Umbilical cord (tissue), 2 donors: ENCODE data around the gene CFAP119. TPM values are rescaled to one million over a fixed set of nuclear protein-coding genes. Genes with fewer than 3 reads are reported as not detected.
A peak's percentile ranks its signal among the peaks of the same experiment; 100 is the strongest.
"Not testable (repeated sequence)": the region's sequence is repeated elsewhere in the genome, so short reads cannot be mapped to it uniquely, and the experiment has no call there.

ENCODE experiments used
- DNase-seq: peaks from one replicate; pipeline ENCODE4 v3.0.0-alpha.2; 2015; ENCODE audit warnings: low spot score
- total RNA-seq: library from RNA; depleted of rRNA; stranded (reverse); fragments of >200 nt; gene quantifications from one replicate; pipeline ENCODE4 v1.2.3, GENCODE V29; 2014; ENCODE audit warnings: low replicate concordance; ENCODE audit not compliant: insufficient read depth

CFAP119 gene
- total RNA-seq: not detected

DNA sequence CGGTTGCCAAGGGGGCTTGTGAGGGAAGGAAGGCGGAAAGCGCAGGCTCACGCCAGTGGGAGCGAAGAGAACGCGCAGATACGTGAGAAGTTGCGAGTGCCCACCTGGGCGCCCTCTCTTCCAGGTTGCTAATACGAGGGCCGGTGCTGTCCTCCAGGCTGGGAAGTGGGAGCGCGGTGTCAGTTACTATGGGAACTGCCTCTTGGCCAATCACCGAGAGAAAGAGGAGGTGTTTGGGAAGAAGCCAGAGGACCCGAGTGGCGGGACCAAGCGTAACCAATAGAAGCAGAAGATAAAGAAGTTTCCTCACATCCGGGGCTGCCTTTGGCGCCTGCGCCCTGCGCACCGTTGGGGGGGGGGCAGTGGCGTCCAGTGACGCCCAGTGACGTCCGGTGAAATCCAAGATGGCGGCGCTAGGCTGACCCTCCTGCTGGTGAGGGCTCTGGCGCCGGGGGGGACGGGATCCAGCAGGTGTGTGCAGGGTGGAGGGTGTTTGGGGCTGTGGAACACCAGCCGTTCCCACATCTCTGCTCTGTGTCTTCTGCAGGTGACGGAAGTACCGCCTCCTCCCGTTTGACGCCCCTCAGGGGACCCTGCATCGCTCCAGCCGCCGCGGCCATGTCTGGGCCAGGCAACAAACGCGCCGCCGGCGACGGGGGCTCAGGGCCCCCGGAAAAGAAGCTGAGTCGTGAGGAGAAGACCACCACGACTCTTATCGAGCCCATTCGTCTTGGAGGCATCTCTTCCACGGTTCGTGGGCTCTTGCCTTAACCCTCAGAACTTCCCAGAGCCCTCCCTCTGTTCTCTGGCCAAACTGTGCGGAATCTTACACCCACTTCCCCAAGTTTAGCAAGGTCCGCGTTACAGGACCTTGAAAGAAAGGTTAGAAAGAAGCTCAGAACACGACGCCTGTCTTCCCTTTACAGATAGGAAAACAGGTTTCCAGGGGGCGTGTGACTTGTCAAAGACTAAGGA lies at the start of gene CFAP119, which contains the start of gene RNF40:
Gene CFAP119, minus strand, starts transcription at position 135 of the 975 bp plus-strand sequence. CDS start 314 bp downstream, outside the sequence.
Gene RNF40, plus strand, starts transcription at position 395 of the 975 bp plus-strand sequence. Its CDS starts 224 bp downstream, at position 619.
- DNase-seq: peak; percentile 99

- not testable (repeated sequence) for DNase-seq
Measured at GRCh38 chr16:30809675-30810074, 47.8 kb upstream of the CFAP119 start.

DNA sequence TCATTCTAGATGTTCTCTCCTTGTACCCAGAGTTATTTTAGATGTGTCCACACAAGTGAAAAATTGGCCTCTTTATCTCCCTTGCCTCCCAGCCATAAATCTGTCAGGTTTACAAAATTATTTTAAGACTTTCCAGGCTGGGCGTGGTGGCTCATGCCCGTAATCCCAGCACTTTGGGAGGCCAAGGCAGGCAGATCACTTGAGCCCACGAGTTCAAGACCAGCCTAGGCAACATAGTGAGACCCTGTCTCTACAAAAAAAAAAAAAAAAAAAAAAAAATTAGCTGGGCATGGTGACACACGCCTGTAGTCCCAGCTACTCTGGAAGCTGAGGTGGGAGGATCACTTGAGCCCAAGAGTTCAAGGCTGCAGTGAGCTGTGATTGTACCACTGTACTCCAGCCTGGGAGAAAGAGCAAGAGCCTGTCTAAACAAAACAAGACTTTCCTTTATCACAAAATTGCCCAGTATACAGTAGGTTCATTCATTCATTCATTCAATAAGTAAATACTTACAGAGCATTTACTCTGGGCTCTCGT lies 47.1 kb upstream of the CFAP119 start:
- peak; percentile 46 for DNase-seq

GRCh38 chr16:30808146-30808545 lies 46.3 kb upstream of the CFAP119 start:
- no peak for DNase-seq

- peak; percentile 86 for DNase-seq
Measured at GRCh38 chr16:30805370-30806169, 43.7 kb upstream of the CFAP119 start.

DNA sequence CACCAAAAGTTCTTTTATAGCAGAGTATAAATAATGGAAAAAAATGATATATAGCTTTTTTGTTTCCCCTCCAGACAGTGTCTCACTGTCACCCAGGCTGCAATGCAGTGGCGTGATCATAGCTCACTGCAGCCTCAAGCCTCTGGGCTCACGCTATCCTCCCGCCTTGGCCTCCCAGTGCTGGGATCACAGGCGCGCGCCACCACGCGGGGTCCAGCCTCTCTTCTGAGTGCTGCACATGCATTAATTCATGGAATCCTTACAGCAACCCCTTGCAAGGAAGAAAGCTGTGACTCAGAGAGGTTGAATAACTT lies 43.2 kb upstream of the CFAP119 start:
- no peak for DNase-seq

GRCh38 chr16:30802936-30803335 lies 41.1 kb upstream of the CFAP119 start:
- no peak for DNase-seq

DNA sequence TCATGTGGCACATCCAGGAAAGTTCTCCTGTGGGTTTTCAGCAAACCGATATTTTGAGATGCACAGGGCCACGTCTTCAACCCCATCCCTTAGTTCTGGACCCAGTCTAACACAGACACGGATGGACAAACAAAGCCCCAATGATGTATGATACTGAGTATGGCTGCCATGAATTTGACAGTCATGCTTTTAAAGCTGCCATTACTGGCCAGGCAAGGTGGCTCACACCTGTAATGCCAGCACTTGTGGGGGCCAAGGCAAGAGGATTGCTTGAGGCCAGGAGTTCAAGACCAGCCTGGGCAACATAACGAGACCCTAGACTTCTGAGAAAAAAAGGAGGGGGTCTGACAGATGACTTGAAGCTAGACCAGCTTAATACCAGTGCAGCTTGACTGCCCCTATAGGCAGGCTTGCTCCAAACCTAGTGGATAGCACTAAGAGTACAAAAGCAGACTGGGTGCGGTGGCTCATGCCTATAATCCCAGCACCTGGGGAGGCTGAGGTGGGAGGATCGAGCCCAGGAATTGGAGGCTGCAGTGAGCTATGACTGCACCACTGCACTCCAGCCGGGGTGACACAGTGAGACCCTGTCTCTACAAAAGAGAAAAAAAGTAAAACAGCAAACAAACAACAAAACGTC lies 35.9 kb upstream of the CFAP119 start:
- no peak for DNase-seq

- no peak for DNase-seq
Measured at GRCh38 chr16:30794634-30795033, 32.8 kb upstream of the CFAP119 start.

DNA sequence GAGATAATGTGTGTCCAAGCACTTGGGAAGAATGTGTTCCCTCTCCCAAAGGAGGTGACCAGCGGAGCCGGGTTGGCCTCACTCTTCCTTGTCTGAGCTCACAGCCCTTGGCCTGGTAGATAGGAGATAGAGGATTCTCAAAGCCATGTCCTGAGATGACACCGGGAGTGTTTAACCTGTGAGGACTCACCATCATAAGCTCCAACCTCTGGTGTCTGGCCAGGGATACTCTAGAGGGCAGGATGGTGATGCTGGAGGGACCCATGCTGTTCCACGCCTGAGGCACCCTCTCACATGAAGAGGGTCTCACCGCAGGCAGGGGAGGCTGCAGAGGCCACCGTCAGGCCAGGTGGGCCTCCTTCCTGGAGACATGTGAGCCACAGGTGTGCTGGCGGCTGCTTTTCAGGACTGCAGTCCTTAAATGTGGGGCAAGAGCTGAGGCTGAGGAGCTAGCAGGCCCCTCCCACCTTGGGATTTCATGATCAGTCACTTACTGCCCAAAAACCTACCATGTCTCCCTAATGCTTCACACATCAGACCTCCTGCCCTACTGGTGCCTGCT lies 31.7 kb upstream of the CFAP119 start:
- DNase-seq: no peak

- DNase-seq: peak; percentile 55
Measured at GRCh38 chr16:30787613-30788378, 25.9 kb upstream of the CFAP119 start.

DNA sequence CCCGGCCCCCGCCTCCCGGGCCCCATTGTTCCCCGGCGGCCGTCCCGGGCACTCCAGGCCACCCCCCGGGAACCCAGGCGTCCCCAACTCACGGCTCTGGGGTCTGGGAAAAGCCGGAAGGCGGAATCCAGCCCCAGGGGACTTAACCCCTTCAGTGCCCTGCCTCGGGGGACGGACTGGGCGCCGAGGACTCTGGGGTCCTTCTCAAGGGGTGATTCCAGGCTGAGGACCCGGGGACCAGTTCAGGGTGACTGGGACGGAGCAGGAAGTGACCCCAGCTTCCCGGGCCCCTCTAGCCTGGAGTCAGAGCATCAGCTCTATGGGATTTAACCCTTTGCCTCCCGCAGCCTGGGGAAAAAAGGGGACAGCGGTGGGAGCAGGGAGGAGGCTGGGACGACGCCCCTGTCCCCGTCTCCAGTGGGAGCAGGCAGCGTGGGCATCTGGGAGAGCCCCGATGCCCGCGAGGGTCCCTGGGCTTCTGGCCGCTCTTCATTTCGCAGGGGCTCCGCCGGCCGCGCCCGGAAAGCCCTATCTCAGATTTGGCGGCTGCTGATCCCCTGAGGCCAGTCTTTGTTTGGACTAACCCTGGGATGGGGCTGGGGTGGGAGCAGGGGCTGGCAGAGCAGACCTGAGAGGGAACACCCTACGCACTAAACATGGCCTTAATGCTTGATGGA lies 25.2 kb upstream of the CFAP119 start, which contains the start of gene ZNF629:
Gene ZNF629, minus strand, starts transcription at position 270 of the 677 bp plus-strand sequence. CDS start 2,723 bp downstream, outside the sequence.
- DNase-seq: peak; percentile 86

- DNase-seq: peak; percentile 70
Measured at GRCh38 chr16:30786115-30786935, 24.5 kb upstream of the CFAP119 start.

GRCh38 chr16:30785126-30786106 lies 23.6 kb upstream of the CFAP119 start:
- DNase-seq: no peak

- DNase-seq: no peak
Measured at GRCh38 chr16:30784215-30784614, 22.4 kb upstream of the CFAP119 start.

DNA sequence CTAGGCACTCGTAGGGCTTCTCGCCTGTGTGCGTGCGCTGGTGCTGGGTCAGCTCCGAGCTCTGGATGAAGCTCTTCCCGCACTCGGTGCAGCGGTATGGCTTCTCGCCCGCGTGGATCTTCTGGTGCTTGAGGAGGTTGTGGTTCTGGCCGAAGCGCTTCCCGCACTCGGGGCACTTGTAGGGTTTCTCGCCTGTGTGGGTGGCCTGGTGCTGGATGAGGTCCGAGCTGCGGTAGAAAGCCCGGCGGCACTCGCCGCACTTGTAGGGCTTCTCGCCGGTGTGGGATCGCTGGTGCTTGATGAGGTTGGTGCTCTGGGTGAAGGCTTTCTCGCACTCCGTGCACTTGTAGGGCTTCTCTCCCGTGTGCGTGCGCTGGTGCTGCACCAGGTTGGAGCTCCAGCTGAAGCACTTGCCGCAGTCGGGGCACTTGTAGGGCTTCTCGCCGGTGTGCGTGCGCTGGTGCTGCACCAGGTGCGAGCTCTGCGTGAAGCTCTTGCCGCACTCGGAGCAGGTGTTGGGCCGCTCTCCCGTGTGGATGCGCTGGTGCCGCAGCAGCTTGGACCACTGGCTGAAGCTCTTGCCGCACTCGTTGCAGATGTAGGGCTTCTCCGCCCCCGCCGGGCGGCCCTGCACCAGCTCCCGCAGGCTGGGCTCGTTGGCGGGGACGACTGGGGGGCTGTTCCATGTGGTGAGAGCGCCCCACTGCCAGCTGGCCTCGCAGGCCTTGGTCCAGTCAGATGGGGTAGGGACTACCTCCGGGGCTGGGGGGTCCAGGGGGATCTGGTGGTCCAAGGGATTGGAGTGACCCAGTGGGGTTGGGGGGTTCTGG lies 21.6 kb upstream of the CFAP119 start:
- no peak for DNase-seq
